Inferior parietal cortex (tissue), 1 donor: ENCODE data around the gene GNG4.
"Not testable (repeated sequence)": the region's sequence is repeated elsewhere in the genome, so short reads cannot be mapped to it uniquely, and the experiment has no call there.

Experiments used
- DNase-seq: peaks from one replicate; pipeline ENCODE4 v3.0.0-alpha.2; 2016; ENCODE audit errors: extremely low spot score

The GNG4 gene

DNA sequence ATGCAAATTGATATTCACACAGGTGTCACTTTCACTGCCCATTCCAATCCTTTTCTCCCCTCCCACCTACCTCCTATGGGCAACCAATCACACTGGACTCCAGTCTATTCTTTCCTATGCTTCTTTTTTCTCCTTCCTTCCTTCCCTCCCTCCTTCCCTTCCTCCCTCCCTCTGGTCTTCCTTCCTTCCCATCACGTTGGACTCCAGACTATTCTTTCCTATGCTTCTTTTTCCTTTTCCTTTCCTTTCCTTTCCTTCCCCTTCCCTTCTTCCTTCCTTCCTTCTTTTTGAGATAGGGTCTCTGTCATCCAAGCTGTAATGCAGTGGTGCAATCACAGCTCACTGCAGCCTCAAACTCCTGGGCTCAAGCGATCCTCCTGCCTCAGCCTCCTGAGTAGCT is 64.6 kb downstream of the GNG4 start:
- DNase-seq: no peak

- DNase-seq: no peak
These were observed 66.0 kb downstream of the GNG4 start for GRCh38 chr1:235583511-235584001.

- no peak for DNase-seq
These were observed 67.5 kb downstream of the GNG4 start for GRCh38 chr1:235582130-235582529.

DNA sequence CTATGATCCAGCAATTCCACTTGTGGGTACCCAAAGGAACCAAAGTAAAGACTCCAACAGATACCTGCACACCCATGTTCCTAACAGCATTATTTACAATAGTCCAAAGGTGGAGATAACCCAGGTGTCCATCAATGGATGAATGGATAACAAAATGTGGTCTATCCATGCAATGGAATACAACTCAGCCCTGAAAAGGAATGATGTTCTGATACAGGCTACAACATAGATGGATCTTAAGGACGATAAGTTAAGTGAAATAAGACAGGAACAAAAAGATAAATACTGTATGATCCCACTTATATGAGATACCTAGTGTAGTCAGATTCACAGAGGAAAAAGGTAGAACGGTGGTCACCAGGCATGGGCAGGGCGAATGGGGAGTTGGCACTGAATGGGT is 69.7 kb downstream of the GNG4 start:
- no peak for DNase-seq

DNA sequence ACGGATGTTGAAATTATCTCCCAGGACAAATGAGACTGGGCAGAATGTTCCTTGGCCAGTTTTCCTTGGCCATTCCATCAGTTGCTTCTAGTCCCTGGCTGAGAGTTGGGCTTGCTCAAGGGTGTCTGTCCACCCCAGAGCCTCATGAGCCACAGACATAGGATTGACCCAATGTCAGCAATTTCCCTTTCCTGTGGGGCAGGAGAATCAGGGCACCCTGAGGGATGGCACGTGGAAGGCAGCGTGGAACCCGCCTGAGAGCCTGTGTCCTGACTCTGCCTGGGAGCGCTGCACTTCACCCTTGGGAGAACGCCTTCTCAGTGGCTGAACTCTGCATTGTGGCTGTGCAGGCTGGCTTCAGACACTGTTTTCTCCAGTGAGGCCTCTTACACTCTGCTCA is 74.0 kb downstream of the GNG4 start:
- no peak for DNase-seq

DNA sequence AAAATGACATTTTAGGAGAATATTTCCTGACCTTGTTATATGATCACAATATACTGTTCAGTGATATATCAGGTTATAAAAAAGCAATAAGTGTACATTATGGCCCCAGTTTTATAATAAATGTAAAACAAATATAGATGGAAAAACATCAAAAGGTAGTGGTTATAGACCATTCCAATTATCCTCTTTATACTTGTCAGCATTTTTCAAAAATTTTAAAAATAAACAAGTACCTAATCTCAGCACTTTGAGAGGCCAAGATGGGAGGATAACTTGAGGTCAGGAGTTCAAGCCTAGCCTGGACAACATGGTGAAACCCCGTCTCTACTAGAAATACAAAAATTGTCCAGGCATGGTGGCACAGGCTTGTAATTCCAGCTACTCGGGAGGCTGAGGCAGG is 75.7 kb downstream of the GNG4 start:
- no peak for DNase-seq

GRCh38 chr1:235572971-235573370 is 76.6 kb downstream of the GNG4 start:
- not testable (repeated sequence) for DNase-seq

DNA sequence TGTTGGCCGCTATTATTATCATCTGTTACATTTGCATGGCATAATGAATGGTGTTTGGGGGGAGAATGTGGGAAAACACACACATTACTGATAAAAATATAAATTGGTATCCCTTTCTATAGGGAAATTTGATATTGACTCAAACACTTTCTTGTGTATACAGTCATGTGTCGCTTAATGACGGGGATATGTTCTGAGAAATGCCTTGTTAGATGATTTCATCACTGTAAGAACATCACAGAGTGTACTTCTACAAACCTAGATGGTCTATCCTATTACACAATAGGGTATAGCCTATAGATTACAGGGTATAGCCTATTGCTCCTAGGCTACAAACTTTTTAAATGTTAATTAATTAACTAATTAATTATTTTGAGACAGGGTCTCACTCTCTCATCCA is 78.1 kb downstream of the GNG4 start:
- no peak for DNase-seq

- no peak for DNase-seq
These were observed 81.6 kb downstream of the GNG4 start for GRCh38 chr1:235567812-235568503.

DNA sequence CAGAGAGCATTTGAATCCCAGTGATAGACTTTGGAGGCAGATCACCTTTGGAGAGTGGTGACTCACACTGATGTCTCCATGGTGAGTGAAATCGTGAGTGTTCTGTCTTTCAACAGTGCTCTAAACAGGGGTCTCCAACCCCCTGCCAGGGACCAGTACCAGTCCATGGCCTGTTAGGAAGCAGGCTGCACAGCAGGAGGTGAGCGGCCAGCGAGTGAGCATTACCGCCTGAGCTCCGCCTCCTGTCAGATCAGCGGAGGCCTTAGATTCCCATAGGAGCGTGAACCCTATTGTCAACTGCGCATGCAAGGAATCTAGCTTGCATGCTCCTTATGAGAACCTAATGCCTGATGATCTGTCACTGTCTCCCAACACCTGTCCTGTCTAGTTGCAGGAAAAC is 83.5 kb downstream of the GNG4 start:
- DNase-seq: no peak

DNA sequence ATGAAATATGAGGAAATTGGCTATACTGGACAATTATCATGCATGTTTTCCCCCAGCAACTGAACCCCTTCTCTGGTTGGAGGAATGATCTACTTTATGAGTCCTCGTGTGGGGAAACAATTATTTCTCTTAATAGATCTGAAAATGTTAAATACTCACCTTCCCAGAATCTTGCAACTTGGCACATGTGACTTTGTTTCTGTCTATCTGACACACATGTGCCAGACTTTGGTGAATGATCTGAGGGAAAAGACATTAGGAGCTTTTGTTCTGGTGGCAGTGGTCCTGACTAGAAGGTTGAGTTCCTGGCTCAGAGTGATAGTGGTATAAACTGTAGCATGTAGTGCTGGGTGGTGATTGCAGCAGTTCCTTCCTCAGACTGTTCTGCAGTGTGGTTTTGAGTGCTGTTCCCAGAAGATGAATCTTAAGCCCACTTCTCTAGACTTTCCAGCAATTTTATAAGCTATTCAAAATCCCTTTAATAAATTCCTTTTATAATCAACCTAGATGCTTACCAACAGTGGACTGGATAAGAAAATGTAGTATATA is 86.0 kb downstream of the GNG4 start:
- no peak for DNase-seq

- no peak for DNase-seq
These were observed 87.0 kb downstream of the GNG4 start for GRCh38 chr1:235562589-235562988.

GRCh38 chr1:235558621-235559169 is 90.9 kb downstream of the GNG4 start:
- DNase-seq: no peak

DNA sequence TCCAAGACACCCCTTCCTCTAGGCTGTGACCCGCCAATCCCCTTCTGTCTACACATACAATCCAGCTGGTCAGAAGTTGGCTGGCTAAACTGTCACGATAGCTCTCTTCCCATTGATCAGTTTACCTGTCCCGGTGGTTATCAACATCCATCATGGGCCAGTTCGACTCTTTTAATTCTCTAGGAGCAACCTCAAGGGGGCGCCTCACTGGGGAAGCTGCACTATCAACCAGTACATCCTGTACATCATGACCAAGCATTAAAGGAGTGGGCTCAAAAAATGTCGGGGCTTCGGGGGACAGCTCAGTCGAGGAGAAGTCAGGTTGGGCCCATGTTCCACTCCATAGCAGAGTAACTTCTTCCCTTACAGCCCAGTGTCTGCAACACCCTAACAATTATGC is 92.1 kb downstream of the GNG4 start:
- DNase-seq: no peak

- no peak for DNase-seq
These were observed 92.8 kb downstream of the GNG4 start for GRCh38 chr1:235556807-235557206.

DNA sequence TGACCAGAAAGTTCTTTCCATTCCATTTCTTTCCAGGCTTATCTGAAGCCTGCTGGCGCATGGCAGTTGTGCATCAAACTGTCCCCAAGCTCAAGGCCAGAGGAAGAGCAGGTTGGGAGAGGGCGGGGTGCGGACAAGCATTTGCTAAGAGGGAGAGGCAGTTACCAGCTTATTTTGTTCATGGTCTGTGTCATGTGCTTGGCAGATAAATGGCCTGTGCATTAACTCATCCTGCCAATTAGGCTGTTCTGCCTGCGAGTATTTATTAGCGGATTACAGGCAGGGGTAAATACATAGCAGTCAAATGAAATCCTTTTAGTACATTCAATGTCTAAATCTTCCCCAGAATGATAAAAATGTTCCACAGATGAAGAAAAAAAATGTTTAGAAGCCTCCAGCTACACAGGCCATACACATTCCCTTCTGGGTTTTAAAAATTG is 96.5 kb downstream of the GNG4 start:
- no peak for DNase-seq

GRCh38 chr1:235552146-235552716 is 97.4 kb downstream of the GNG4 start:
- no peak for DNase-seq

GRCh38 chr1:235549351-235550139 is 100.0 kb downstream of the GNG4 start:
- DNase-seq: no peak

DNA sequence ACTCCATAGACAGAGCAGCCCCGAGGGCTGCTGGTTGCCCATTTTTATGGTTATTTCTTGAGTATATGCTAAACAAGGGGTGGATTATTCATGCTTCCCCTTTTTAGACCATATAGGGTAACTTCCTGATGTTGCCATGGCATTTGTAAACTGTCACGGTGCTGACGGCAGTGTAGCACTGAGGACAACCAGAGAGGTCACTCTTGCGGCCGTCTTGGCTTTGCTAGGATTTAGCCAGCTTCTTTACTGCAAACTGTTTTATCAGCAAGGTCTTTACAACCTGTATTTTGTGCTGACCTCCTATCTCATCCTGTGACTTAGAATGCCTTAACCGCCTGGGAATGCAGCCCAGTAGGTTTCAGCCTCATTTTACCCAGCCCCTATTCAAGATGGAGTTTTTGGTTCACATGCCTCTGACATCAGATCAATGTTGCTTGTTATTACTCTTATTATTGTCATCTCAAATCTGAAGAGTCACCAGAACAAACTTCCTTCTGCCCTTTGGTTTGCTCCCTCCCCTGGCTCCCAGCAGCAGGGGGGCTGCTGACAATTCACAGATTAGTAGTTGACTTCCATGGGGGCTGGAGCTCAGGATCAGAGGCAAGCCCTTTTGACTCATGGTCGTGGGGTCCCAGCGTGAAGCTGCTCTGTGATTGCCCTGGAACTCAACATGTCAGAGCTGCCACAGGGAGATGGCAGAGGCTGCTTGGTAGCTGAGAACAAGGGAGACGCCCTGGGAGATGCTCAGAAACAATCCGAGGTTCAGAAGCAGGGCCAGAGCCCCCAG is 103.0 kb downstream of the GNG4 start:
- not testable (repeated sequence) for DNase-seq

DNA sequence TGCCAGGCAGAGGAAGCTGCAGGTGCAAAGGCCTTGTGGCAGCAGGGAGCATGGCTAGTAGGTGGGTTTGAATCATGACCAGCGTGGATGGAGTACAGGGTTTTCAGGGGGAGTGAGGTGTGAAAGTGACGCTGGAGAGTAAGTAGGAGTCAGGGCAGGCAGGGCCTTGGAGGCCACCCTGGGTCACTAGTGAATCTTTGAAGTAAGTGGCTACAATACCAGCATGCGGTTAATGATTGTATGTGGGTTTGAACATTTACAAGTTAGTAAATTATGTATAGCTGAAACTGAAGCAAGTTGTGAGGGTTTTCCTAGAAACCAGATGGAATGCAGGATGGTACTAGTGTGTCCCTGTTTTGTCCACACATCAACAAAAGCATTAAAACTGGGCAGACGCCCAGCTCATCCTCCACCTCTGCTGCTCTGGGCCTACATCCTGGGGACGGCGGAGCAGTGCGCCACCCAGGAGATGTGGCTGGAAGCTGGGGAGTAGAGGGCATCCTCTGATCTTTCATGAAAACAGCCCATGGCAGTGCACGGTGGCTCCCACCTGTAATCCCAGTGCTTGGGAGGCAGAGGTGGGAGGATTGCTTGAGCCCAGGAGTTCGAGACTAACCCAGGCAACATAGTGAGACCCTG is 104.2 kb downstream of the GNG4 start:
- DNase-seq: no peak

DNA sequence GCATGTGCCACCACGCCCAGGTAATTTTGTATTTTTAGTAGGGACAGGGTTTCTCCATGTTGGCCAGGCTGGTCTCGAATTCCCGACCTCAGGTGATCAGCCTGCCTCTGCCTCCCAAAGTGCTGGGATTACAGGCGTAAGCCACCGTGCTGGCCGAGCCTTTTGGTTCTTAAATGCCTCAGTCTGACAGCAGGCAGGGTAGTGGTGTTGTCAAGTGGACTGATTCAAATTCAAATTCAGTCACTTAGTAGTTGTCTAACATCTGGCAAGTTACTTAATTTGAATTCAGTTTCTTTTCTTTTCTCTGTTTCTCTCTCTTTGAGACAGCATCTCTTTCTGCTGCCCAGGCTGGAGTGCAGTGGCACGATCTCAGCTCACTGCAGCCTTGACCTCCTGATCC is 106.7 kb downstream of the GNG4 start:
- DNase-seq: not testable (repeated sequence)
